Body of pancreas (tissue), 4 donors: Measurements from ENCODE around the gene ASAP3. TPM values are rescaled to one million over a fixed set of nuclear protein-coding genes. Genes with fewer than 3 reads are reported as not detected.
"Not testable (repeated sequence)": the region's sequence is repeated elsewhere in the genome, so short reads cannot be mapped to it uniquely, and the experiment has no call there.

Experiments
- ATAC-seq: fragments of 150-250 bp; one replicate; pipeline ENCODE4 v1.9.1; 2016
- DNase-seq, 4 donors: peaks; one replicate each; pipeline ENCODE4 v3.0.0-alpha.2; 2019
- H3K27ac ChIP-seq, 4 donors: fragments of 200-600 bp; sonication (generic); 1 replicate in 3 of 4; 2 replicates in 1 of 4; pipeline versions ENCODE4 v1.5.1 to v1.6.1; 2016 to 2019; ENCODE audit warnings: mild to moderate bottlenecking in 1 of 4, mixed read lengths in 1 of 4, moderate library complexity in 1 of 4
- H3K27me3 ChIP-seq, 2 donors: fragments of 200-600 bp; sonication (generic); one replicate each; pipeline ENCODE4 v1.6.0; 2016; ENCODE audit warnings: mild to moderate bottlenecking in 1 of 2
- H3K36me3 ChIP-seq, 2 donors: fragments of 200-600 bp; sonication (generic); replicated peaks in 1 of 2; 2 replicates each; pipeline ENCODE4 v1.5.1; 2016; ENCODE audit warnings: low read depth in 2 of 2; ENCODE audit not compliant: insufficient read depth in 1 of 2
- H3K4me1 ChIP-seq: fragments of 200-600 bp; sonication (generic); one replicate; pipeline ENCODE4 v1.6.0; 2016
- H3K4me3 ChIP-seq, 2 donors: fragments of 200-600 bp; sonication (generic); 1 replicate in 1 of 2; 2 replicates in 1 of 2; pipeline ENCODE4 v1.5.1; 2016 to 2019
- H3K9me3 ChIP-seq, 3 donors: fragments of 200-600 bp; sonication (generic); 1 replicate in 2 of 3; 2 replicates in 1 of 3; pipeline ENCODE4 v1.5.1; 2016
- POLR2A ChIP-seq, 3 donors: fragments of 450-650 bp; IDR thresholded peaks; one replicate each; pipeline ENCODE4 v1.6.1; 2016; ENCODE audit warnings: antibody characterized with exemption in 3 of 3, mild to moderate bottlenecking in 2 of 3
- WGBS, 2 donors: methylation state at CpG; one replicate each; pipeline ENCODE4 v1.1.5; 2017; 5-methylcytosine and 5-hydroxymethylcytosine counted together
- intact Hi-C: fragments of 100-400 bp; cut with DNase I; formaldehyde crosslinking; loops from one replicate; pipeline ENCODE4 v1.15.1; 2023
- total RNA-seq, 2 donors: library from RNA; depleted of rRNA; stranded (reverse); fragments of >200 nt; gene quantifications; one replicate each; pipeline ENCODE4 v1.1.0, GENCODE V29; 2016
- TF ChIP-seq, protein P1 (sequence below), 7 experiments: fragments of 450-650 bp in 4 of 7; fragments of 200-600 bp in 3 of 7; sonication (generic) in 3 of 7; IDR thresholded peaks; one replicate each; pipeline ENCODE4 v1.5.1; 2016 to 2019; ENCODE audit warnings: antibody characterized with exemption in 7 of 7

ASAP3 gene
- total RNA-seq, 2 donors from 2014 or later, result 27.4 to 39.4 TPM

DNA sequence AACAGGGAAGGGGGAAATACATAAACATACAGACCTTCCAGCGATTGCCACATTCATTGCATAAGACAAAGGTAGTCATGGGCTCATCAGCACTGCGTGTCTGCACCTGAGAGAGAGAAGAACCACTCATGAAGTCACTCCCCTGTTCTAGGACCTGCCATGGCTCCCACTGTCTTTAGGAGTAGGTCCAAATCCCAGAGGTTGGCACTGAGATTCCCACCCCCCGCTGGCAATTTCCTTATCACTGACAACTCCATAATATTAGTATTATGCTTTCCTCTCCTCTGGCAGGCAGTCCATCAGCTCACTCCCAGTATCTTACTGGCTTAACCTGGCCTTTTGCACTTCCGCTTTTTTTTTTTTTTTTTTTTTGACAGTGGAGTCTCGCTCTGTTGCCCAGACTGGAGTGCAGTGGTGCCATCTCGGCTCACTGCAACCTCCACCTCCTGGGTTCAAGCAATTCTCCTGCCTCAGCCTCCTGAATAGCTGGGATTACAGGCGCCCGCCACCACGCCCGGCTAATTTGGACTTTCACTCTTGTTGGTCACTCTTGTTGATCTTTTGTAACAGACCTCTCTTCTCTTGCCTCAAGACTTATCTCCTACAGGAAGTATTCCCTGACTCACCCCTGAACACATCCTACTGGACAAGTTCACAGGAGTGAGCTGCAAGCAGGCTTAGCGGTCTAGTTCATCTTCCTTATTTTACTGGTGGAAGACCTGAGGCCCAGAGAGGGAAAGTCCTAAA lies 99.5 kb downstream of the ASAP3 start:
- H3K27me3 ChIP-seq, result no peaks in the 10 kb centered on the region
- H3K4me1 ChIP-seq, result peaks cover 9% of the 10 kb centered on the region
- ATAC-seq (no peak), DNase-seq (no peak)
- WGBS, 2 donors, result 77 to 87% methylated on average over 10 to 11 of the region's 11 CpGs
- TF ChIP-seq POLR2A (IDR thresholded peaks at IDR 0.05), result no peak
- TF ChIP-seq, protein P1, sequence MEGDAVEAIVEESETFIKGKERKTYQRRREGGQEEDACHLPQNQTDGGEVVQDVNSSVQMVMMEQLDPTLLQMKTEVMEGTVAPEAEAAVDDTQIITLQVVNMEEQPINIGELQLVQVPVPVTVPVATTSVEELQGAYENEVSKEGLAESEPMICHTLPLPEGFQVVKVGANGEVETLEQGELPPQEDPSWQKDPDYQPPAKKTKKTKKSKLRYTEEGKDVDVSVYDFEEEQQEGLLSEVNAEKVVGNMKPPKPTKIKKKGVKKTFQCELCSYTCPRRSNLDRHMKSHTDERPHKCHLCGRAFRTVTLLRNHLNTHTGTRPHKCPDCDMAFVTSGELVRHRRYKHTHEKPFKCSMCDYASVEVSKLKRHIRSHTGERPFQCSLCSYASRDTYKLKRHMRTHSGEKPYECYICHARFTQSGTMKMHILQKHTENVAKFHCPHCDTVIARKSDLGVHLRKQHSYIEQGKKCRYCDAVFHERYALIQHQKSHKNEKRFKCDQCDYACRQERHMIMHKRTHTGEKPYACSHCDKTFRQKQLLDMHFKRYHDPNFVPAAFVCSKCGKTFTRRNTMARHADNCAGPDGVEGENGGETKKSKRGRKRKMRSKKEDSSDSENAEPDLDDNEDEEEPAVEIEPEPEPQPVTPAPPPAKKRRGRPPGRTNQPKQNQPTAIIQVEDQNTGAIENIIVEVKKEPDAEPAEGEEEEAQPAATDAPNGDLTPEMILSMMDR (IDR thresholded peaks at IDR 0.05), result no peak
- intact Hi-C loops, result no loop called here
- H3K4me3 ChIP-seq, result no peak overlapping the region
- peak overlapping the region in 1 of 4 donors; percentile 18 for H3K27ac ChIP-seq
- no peaks in the 10 kb centered on the region for H3K9me3 ChIP-seq
- H3K36me3 ChIP-seq, result peaks cover 3 to 17% of the 10 kb centered on the region in 2 donors

DNA sequence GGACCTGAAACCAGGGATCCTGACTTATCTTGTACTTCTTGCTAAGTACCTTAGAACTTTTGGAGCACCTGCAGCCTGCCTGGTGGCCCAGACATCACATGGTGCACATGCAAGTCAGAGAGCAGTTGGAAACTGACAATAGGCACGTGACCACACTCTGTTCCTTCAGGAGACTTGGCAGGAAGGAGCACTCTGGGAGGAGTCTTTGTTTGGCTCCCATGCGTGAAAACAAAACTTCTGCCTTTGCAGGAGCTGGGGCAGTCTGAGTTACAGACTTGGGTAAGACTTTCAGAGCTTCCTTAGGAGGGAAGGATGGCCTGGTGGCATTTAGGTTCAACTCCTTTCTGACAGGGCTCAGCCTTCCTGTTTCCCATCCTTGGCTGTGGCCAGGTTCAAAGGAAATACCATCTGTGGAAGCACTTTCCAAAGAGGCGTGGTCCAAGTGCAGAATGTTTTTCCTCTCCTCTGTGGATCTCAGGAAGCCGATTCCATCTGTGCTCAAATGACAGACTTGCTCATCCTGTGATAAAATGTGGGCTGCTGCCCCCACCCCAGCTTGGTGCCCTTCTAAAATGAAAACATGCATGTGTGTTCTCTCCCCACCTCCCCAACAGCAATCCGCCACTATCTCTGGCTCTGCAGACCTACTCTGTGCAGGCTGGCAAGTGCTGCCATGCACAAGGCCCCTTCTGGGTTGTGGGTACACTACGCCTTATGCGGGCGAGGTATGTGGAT lies 100.2 kb downstream of the ASAP3 start:
- peaks cover 9% of the 10 kb centered on the region for H3K4me1 ChIP-seq
- WGBS, 2 donors, result 78 to 79% methylated on average over 7 to 8 of the region's 8 CpGs
- H3K27me3 ChIP-seq, result no peaks in the 10 kb centered on the region
- TF ChIP-seq POLR2A (IDR thresholded peaks at IDR 0.05), result no peak
- TF ChIP-seq, protein P1 (IDR thresholded peaks at IDR 0.05), result no peak
- no peaks in the 10 kb centered on the region for H3K9me3 ChIP-seq
- peak overlapping the region in 1 of 4 donors; percentile 18 for H3K27ac ChIP-seq
- DNase-seq, result no peak
- H3K36me3 ChIP-seq, result peaks cover 3 to 17% of the 10 kb centered on the region in 2 donors
- intact Hi-C loops, result no loop called here
- no peak for ATAC-seq
- H3K4me3 ChIP-seq, result no peak overlapping the region

GRCh38 chr1:23381233-23381885 lies 102.6 kb downstream of the ASAP3 start:
- Histone ChIP-seq H3K27me3 (no peaks in the 10 kb centered on the region), H3K4me1 (peaks cover 9% of the 10 kb centered on the region), H3K4me3 (no peak overlapping the region), H3K9me3 (no peaks in the 10 kb centered on the region), H3K27ac (no peak overlapping the region), H3K36me3 (peaks cover 3 to 15% of the 10 kb centered on the region in 2 donors)
- intact Hi-C loops, result no loop called here
- DNase-seq (no peak), ATAC-seq (no peak)
- TF ChIP-seq, protein P1 (IDR thresholded peaks at IDR 0.05), result no peak
- no peak for TF ChIP-seq POLR2A (IDR thresholded peaks at IDR 0.05)
- 83 to 85% methylated on average over 5 of the region's 5 CpGs for WGBS, 2 donors

DNA sequence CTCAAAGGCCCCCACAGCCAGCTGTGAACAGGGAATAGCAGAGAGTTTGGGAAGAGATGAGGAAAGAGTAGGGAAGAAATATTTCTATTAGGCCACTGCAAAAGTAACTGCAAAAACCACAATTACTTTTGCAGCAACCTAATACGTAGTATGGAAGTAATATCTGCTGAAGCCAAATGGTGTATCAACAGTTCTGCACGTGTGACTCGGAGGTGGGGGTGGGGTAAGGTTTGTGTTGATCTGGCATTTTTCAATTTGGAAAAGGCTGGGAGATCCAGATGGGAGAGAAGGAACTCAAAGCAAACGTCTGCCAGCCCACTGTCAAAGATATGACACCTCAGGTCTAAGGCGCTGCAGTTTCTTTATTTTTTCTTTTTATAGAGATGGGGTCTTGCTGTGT lies 103.3 kb downstream of the ASAP3 start:
- intact Hi-C loops, result no loop called here
- WGBS, 2 donors, result 59% methylated on average over 5 of the region's 5 CpGs
- TF ChIP-seq, protein P1 (IDR thresholded peaks at IDR 0.05), result no peak
- TF ChIP-seq POLR2A (IDR thresholded peaks at IDR 0.05), result no peak
- H3K9me3 ChIP-seq, result no peaks in the 10 kb centered on the region
- peaks cover 3 to 15% of the 10 kb centered on the region in 2 donors for H3K36me3 ChIP-seq
- no peak for ATAC-seq
- peak overlapping the region in 2 of 4 donors; percentile 13 to 20 for H3K27ac ChIP-seq
- H3K4me1 ChIP-seq, result peaks cover 9% of the 10 kb centered on the region
- no peaks in the 10 kb centered on the region for H3K27me3 ChIP-seq
- H3K4me3 ChIP-seq, result no peak overlapping the region
- no peak for DNase-seq

GRCh38 chr1:23380236-23380635 lies 103.7 kb downstream of the ASAP3 start:
- H3K36me3 ChIP-seq, result peaks cover 3 to 15% of the 10 kb centered on the region in 2 donors
- H3K27ac ChIP-seq, result peak overlapping the region in 2 of 4 donors; percentile 13 to 20
- DNase-seq, H3K27me3 ChIP-seq, H3K4me1 ChIP-seq, intact Hi-C loops, H3K4me3 ChIP-seq, ATAC-seq, H3K9me3 ChIP-seq: not testable (repeated sequence)
- 49 to 51% methylated on average over 4 of the region's 4 CpGs for WGBS, 2 donors
